ENCODE results near the gene SPOCD1. TPM values are rescaled to one million over a fixed set of nuclear protein-coding genes. Genes with fewer than 3 reads are reported as not detected.

The SPOCD1 gene
- total RNA-seq, 2 donors from 2014 or later, result 2.0 to 3.1 TPM

DNA sequence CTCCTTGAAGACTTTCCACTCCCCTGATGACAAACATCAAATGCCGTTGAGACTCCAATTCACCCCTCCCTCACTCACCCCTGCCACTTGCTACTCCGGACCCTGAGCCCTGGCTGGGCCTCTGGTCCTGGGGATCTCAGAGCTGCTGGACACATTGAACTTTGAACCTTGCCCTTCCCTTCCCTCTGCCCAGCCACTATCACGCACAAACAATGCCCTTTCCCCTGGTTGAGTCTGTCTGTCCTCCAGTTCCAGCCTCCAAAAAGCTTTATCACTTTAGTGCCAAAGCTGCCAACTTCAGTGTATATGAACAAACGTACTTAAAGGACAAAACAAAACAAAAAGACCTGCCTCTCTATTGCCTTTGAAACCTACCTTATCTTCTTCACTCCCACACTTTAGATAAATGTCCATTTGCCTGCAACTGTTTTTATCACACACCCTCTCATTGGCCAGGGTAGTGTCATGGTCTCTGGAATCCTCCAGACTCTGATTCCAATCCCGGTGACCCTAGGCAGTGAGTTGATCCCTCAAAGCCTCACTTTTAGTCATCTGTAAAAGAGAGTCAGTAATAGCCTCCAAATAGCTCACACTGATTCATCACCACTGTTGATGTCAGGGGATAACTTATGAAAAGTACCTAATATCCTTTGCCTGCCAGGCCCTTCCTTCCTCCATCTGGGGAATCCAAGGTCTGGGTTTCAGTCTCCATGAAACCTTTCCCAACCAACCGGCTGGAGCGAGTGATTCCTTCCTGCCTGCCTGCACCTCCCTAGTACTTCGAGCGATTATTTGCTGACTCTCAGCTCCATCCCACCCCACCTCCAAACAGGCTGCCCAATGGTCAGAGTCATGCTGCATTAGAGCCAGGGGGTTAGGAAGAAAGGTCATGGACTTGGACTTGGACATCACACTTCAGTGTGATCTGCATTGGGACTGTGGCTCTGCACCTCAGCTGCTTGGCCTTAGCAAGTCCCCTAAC lies 15.9 kb upstream of the SPOCD1 start:
- H3K4me1 ChIP-seq (ENCODE audit: control insufficient read depth, insufficient read depth, low read length), result no peaks in the 10 kb centered on the region
- TF ChIP-seq, protein P1, sequence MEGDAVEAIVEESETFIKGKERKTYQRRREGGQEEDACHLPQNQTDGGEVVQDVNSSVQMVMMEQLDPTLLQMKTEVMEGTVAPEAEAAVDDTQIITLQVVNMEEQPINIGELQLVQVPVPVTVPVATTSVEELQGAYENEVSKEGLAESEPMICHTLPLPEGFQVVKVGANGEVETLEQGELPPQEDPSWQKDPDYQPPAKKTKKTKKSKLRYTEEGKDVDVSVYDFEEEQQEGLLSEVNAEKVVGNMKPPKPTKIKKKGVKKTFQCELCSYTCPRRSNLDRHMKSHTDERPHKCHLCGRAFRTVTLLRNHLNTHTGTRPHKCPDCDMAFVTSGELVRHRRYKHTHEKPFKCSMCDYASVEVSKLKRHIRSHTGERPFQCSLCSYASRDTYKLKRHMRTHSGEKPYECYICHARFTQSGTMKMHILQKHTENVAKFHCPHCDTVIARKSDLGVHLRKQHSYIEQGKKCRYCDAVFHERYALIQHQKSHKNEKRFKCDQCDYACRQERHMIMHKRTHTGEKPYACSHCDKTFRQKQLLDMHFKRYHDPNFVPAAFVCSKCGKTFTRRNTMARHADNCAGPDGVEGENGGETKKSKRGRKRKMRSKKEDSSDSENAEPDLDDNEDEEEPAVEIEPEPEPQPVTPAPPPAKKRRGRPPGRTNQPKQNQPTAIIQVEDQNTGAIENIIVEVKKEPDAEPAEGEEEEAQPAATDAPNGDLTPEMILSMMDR (conservative IDR thresholded peaks at IDR 0.05), result no peak
- H3K4me3 Mint-ChIP-seq, result no peak overlapping the region
- H3K27ac Mint-ChIP-seq, result no peak overlapping the region
- peaks cover 5% of the 10 kb centered on the region for H3K4me1 Mint-ChIP-seq
- no peaks in the 10 kb centered on the region for H3K9me3 Mint-ChIP-seq
- whole genome bisulfite sequencing, 2 experiments (ENCODE audit: insufficient coverage in 1 of 2, insufficient read length in 1 of 2), result 86 to 93% methylated on average over 6 to 9 of the region's 9 CpGs
- H3K36me3 ChIP-seq (ENCODE audit: control insufficient read depth, insufficient read depth, low read length), result no peaks in the 10 kb centered on the region
- H3K27me3 Mint-ChIP-seq (ENCODE audit: insufficient read depth), result peaks cover 2% of the 10 kb centered on the region
- no peak overlapping the region for H3K4me3 ChIP-seq (ENCODE audit: low read length)
- H3K27ac ChIP-seq (ENCODE audit: low read depth, low read length), result no peak overlapping the region
- H3K9ac ChIP-seq (ENCODE audit: extremely low read depth, low read length, poor library complexity, severe bottlenecking), result no peak overlapping the region
- DNase-seq, result peak; percentile 19
- no peaks in the 10 kb centered on the region for H3K9me3 ChIP-seq (ENCODE audit: control insufficient read depth, low read length)
- no peaks in the 10 kb centered on the region for H3K27me3 ChIP-seq (ENCODE audit: control insufficient read depth, insufficient read depth, low read length, poor library complexity, severe bottlenecking)
- no peaks in the 10 kb centered on the region for H3K36me3 Mint-ChIP-seq (ENCODE audit: low read depth)

- Mint-ChIP-seq H3K27me3 (ENCODE audit: insufficient read depth) (peaks cover 2% of the 10 kb centered on the region), H3K4me1 (peaks cover 5% of the 10 kb centered on the region), H3K36me3 (ENCODE audit: low read depth) (no peaks in the 10 kb centered on the region), H3K9me3 (no peaks in the 10 kb centered on the region), H3K27ac (no peak overlapping the region), H3K4me3 (no peak overlapping the region)
- Histone ChIP-seq H3K4me1 (ENCODE audit: control insufficient read depth, insufficient read depth, low read length) (no peaks in the 10 kb centered on the region), H3K36me3 (ENCODE audit: control insufficient read depth, insufficient read depth, low read length) (no peaks in the 10 kb centered on the region), H3K4me3 (ENCODE audit: low read length) (no peak overlapping the region), H3K9me3 (ENCODE audit: control insufficient read depth, low read length) (no peaks in the 10 kb centered on the region), H3K27me3 (ENCODE audit: control insufficient read depth, insufficient read depth, low read length, poor library complexity, severe bottlenecking) (no peaks in the 10 kb centered on the region), H3K27ac (ENCODE audit: low read depth, low read length) (no peak overlapping the region), H3K9ac (ENCODE audit: extremely low read depth, low read length, poor library complexity, severe bottlenecking) (no peak overlapping the region)
- WGBS, 2 experiments (ENCODE audit: insufficient coverage in 1 of 2, insufficient read length in 1 of 2), result 90 to 96% methylated on average over 7 to 8 of the region's 8 CpGs
- TF ChIP-seq, protein P1 (conservative IDR thresholded peaks at IDR 0.05), result no peak
- DNase-seq, result peak; percentile 41
Observed at GRCh38 chr1:31830511-31830910, 14.7 kb upstream of the SPOCD1 start.

DNA sequence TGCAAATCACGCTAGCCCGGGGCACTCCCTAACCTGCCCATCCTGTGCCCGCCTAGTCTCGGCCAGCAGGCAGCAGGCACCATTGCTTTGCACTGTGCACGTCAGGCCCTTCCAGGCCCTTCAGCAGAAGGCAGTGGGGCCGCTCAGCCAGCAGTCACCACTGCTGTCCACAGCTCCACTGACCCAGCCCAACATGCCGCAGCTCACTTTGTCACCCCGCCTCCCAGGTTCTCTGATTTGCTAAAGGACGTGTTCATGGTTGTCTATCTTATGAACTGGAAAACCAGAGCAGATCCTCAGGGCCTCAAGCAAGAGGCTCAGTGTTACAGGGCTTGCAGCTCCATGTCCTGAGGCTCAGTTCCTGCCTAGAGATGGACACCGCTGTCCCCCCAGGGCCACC lies 14.2 kb upstream of the SPOCD1 start:
- WGBS, 2 experiments (ENCODE audit: insufficient coverage in 1 of 2, insufficient read length in 1 of 2), result 88 to 92% methylated on average over 10 of the region's 10 CpGs
- Histone ChIP-seq H3K4me1 (ENCODE audit: control insufficient read depth, insufficient read depth, low read length) (no peaks in the 10 kb centered on the region), H3K27me3 (ENCODE audit: control insufficient read depth, insufficient read depth, low read length, poor library complexity, severe bottlenecking) (no peaks in the 10 kb centered on the region), H3K36me3 (ENCODE audit: control insufficient read depth, insufficient read depth, low read length) (no peaks in the 10 kb centered on the region), H3K9me3 (ENCODE audit: control insufficient read depth, low read length) (no peaks in the 10 kb centered on the region), H3K27ac (ENCODE audit: low read depth, low read length) (no peak overlapping the region), H3K9ac (ENCODE audit: extremely low read depth, low read length, poor library complexity, severe bottlenecking) (no peak overlapping the region), H3K4me3 (ENCODE audit: low read length) (no peak overlapping the region)
- Mint-ChIP-seq H3K4me3 (no peak overlapping the region), H3K27ac (no peak overlapping the region), H3K36me3 (ENCODE audit: low read depth) (no peaks in the 10 kb centered on the region), H3K27me3 (ENCODE audit: insufficient read depth) (peaks cover 2% of the 10 kb centered on the region), H3K9me3 (no peaks in the 10 kb centered on the region), H3K4me1 (peaks cover 5% of the 10 kb centered on the region)
- TF ChIP-seq, protein P1 (conservative IDR thresholded peaks at IDR 0.05), result no peak
- DNase-seq, result peak; percentile 54
